K562 (cell line): ENCODE data around the gene RIMBP3C. TPM values are rescaled to one million over a fixed set of nuclear protein-coding genes. Genes with fewer than 3 reads are reported as not detected.

ENCODE experiments used
- ARID2 ChIP-seq: fragments of 450-650 bp; IDR thresholded peaks from 2 replicates; pipeline ENCODE4 v1.6.1; 2017; ENCODE audit warnings: antibody characterized with exemption, mild to moderate bottlenecking
- BRD4 ChIP-seq: fragments of 200-600 bp; sonication (generic); IDR thresholded peaks from 2 replicates; pipeline ENCODE4 v1.6.1; 2017; ENCODE audit warnings: inconsistent platforms
- FOXJ2 ChIP-seq: fragments of 200-800 bp; sonication (Bioruptor generic); IDR thresholded peaks from 2 replicates; pipeline ENCODE4 v1.6.1; 2016; ENCODE audit warnings: missing genetic modification characterization, missing compliant biosample characterization
- FOXJ3 ChIP-seq: sonication (generic); formaldehyde crosslinking; IDR thresholded peaks from 2 replicates; pipeline ENCODE4 v1.4.0; 2020; ENCODE audit warnings: mild to moderate bottlenecking, missing genetic modification reagents
- HOXB6 ChIP-seq: fragments of 250-450 bp; sonication (Bioruptor Pico); IDR thresholded peaks from 2 replicates; pipeline ENCODE4 v1.5.1; 2022; ENCODE audit warnings: mild to moderate bottlenecking, borderline replicate concordance
- RAD51 ChIP-seq: fragments of 450-650 bp; IDR thresholded peaks from 2 replicates; pipeline ENCODE4 v1.7.1; 2016; ENCODE audit warnings: low read depth, mild to moderate bottlenecking, borderline replicate concordance
- RBM34 ChIP-seq: fragments of 200-400 bp; formaldehyde crosslinking; IDR thresholded peaks from 2 replicates; pipeline ENCODE4 v1.6.1; 2018; ENCODE audit warnings: low read length, borderline replicate concordance; ENCODE audit not compliant: insufficient read depth
- RFX5 ChIP-seq: IDR thresholded peaks from 2 replicates; pipeline ENCODE4 v1.6.1; 2011; ENCODE audit warnings: low read depth, mild to moderate bottlenecking, improper control_type of control experiment, low read length
- RHOXF2B ChIP-seq: fragments of 250-450 bp; sonication (Bioruptor Pico); conservative IDR thresholded peaks from 2 replicates; pipeline ENCODE4 v1.5.1; 2021
- STAT5B ChIP-seq: fragments of 250-450 bp; sonication (Bioruptor Pico); IDR thresholded peaks from 2 replicates; pipeline ENCODE4 v1.8.0; 2021; ENCODE audit warnings: mild to moderate bottlenecking, inconsistent platforms
- TAF9B ChIP-seq: fragments of 450-650 bp; IDR thresholded peaks from 2 replicates; pipeline ENCODE4 v1.6.1; 2018; ENCODE audit warnings: mild to moderate bottlenecking; ENCODE audit not compliant: partially characterized antibody
- USF1 ChIP-seq: sonication (generic); formaldehyde crosslinking; IDR thresholded peaks from 2 replicates; pipeline ENCODE4 v1.9.0; 2022; ENCODE audit warnings: mild to moderate bottlenecking, missing genetic modification reagents
- ZC3H11A ChIP-seq: IDR thresholded peaks from 2 replicates; pipeline ENCODE4 v1.6.1; 2012; ENCODE audit warnings: low read depth, low read length, improper control_type of control experiment
- ZFP30 ChIP-seq: fragments of 250-450 bp; sonication (Bioruptor Pico); IDR thresholded peaks from 2 replicates; pipeline ENCODE4 v1.8.0; 2022; ENCODE audit warnings: moderate library complexity, mild to moderate bottlenecking, inconsistent platforms, borderline replicate concordance
- ZNF143 ChIP-seq: sonication (generic); formaldehyde crosslinking; IDR thresholded peaks from 2 replicates; pipeline ENCODE4 v1.9.0; 2022; ENCODE audit warnings: mild to moderate bottlenecking, missing genetic modification reagents
- ZNF778 ChIP-seq: fragments of 450-650 bp; formaldehyde crosslinking; IDR thresholded peaks from 2 replicates; pipeline ENCODE4 v1.4.0; 2020; ENCODE audit warnings: mild to moderate bottlenecking, moderate library complexity
- polyA plus RNA-seq, 8 experiments: library from polyadenylated mRNA; depleted of rRNA in 4 of 8; stranded (reverse) in 5 of 8; unstranded in 3 of 8; fragments of >200 nt; fragmentation: Nextera tagmentation in 2 of 8; fragmentation: Illumina TruSeq in 1 of 8; extraction: Ambion mirVana in 2 of 8; extraction: Trizol in 1 of 8; gene quantifications; 2 replicates each; pipeline versions ENCODE4 v1.2.1 to v1.2.3, GENCODE V29; 2011 to 2014; ENCODE audit warnings: inconsistent platforms in 1 of 8, missing spikeins in 1 of 8
- total RNA-seq, 7 experiments: library from RNA; depleted of rRNA in 6 of 7; stranded (reverse); fragments of >200 nt in 6 of 7; fragmentation: Illumina TruSeq in 2 of 7; extraction: Trizol in 2 of 7; gene quantifications; 2 replicates each; pipeline versions ENCODE4 v1.2.1 to v1.2.3, GENCODE V29; 2011 to 2021; ENCODE audit warnings: low replicate concordance in 1 of 7
- TF ChIP-seq, protein P1 (sequence below), 2 experiments: IDR thresholded peaks; 2 replicates each; pipeline ENCODE4 v1.6.1; 2012; ENCODE audit warnings: improper control_type of control experiment in 2 of 2, low read depth in 2 of 2, low read length in 2 of 2, borderline replicate concordance in 1 of 2
- TF ChIP-seq, protein P2 (sequence below): sonication (generic); formaldehyde crosslinking; IDR thresholded peaks from 2 replicates; pipeline ENCODE4 v1.9.0; 2022; ENCODE audit warnings: mild to moderate bottlenecking, missing genetic modification reagents

Gene RIMBP3C
- total and polyA plus RNA-seq, 9 of the 15 experiments (the other 6 are each of a cell fraction or from before 2014, with no cell fraction given), result 0.09 to 0.98 (median 0.17) TPM; not detected in 2

- TF ChIP-seq, protein P1, sequence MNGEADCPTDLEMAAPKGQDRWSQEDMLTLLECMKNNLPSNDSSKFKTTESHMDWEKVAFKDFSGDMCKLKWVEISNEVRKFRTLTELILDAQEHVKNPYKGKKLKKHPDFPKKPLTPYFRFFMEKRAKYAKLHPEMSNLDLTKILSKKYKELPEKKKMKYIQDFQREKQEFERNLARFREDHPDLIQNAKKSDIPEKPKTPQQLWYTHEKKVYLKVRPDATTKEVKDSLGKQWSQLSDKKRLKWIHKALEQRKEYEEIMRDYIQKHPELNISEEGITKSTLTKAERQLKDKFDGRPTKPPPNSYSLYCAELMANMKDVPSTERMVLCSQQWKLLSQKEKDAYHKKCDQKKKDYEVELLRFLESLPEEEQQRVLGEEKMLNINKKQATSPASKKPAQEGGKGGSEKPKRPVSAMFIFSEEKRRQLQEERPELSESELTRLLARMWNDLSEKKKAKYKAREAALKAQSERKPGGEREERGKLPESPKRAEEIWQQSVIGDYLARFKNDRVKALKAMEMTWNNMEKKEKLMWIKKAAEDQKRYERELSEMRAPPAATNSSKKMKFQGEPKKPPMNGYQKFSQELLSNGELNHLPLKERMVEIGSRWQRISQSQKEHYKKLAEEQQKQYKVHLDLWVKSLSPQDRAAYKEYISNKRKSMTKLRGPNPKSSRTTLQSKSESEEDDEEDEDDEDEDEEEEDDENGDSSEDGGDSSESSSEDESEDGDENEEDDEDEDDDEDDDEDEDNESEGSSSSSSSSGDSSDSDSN (IDR thresholded peaks at IDR 0.05; ENCODE audit: borderline replicate concordance in 1 of 2, low read depth in 2 of 2, low read length in 2 of 2), result peak; percentile 56 to 88; a peak in 3 of 4 replicates
- TF ChIP-seq RBM34 (no peak), STAT5B (CRISPR knock-in tag) (no peak), ZC3H11A (peak; percentile 34; the same call in 1 of the 2 replicates), ZNF778 (no peak), ARID2 (no peak), RAD51 (no peak), FOXJ2 (tag) (no peak), TAF9B (no peak), ZNF143 (CRISPR knock-in tag) (peak; percentile 38; the same call in 1 of the 2 replicates), BRD4 (0 out of 2 replicates have a peak, but pooled peaks have one; percentile 3), USF1 (CRISPR knock-in tag) (peak; percentile 49; the same call in 1 of the 2 replicates), HOXB6 (CRISPR knock-in tag) (peak; percentile 63; the same call in 1 of the 2 replicates), ZFP30 (CRISPR knock-in tag) (no peak), RHOXF2B (CRISPR knock-in tag) (peak; percentile 73; the same call in 1 of the 2 replicates), RFX5 (no peak), FOXJ3 (CRISPR knock-in tag) (no peak)
- TF ChIP-seq, protein P2, sequence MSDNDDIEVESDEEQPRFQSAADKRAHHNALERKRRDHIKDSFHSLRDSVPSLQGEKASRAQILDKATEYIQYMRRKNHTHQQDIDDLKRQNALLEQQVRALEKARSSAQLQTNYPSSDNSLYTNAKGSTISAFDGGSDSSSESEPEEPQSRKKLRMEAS (CRISPR knock-in tag), result peak; percentile 61
Measured at GRCh38 chr22:21579474-21579851, 28.2 kb upstream of the RIMBP3C start (continued).
